ENCODE measurements around the gene ZHX3.

Gene ZHX3

DNA sequence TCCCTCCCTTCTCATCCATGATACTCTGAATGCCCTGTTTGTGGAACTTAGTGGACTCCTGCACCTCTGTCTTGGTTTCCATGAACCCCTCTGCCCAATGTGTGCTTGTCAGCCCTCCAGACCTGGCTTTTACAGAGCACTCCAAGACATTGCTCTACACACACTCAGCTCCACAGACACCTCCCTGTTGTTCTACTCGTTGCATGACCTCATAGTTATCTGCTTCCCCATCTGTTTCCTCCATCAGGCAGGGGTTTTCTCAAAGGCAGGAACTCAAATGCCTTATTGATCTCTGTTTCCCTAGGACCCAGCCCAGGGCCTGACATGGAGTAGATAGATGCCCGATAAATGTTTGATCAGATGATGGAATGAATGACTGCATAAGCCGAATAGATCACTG is 166.9 kb downstream of the ZHX3 start:
- DNase-seq (ENCODE audit: low spot score): no peak

DNA sequence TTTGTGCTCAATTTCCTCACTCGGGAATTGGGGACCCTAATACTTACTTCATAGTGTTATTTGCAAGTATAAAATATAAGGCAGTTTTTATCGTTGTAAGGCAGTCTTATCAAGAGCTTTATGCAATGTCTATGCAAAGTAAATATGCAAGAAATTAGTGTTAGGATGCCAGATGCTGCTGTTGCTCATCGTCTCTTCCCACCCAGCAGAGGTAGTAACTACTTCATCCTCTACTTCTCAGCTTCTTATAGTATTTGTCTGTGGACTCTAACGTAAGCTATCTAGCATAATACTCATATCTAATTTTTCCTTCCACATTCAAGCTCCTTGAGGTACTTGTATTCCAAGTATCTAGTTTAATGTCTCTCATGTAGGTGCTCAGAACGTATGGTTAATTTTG is 168.6 kb downstream of the ZHX3 start:
- no peak for DNase-seq (ENCODE audit: low spot score)

DNA sequence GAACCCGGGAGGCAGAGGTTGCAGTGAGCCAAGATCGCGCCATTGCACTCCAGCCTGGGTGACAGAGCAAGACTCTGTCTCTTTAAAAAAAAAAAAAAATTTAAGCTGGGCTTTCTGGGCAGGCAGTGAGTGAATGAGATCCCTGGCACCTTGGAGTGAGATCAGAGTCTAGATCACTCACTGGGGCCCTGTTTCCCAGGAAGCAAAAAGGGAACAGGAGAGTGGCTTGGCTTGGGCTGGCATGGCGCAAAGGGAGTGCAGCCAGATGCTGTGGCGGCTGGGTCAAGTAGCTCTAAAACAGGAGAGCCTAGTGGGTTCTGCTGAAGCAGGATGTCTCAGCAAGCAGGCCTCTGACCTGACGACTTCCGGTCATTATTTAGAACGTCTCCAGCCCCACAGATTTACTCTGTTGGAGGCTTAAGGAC is 169.8 kb downstream of the ZHX3 start:
- DNase-seq (ENCODE audit: low spot score): no peak

GRCh38 chr20:41145821-41146620 is 171.5 kb downstream of the ZHX3 start:
- DNase-seq (ENCODE audit: low spot score): no peak

GRCh38 chr20:41145317-41145716 is 172.2 kb downstream of the ZHX3 start:
- DNase-seq (ENCODE audit: low spot score): no peak

DNA sequence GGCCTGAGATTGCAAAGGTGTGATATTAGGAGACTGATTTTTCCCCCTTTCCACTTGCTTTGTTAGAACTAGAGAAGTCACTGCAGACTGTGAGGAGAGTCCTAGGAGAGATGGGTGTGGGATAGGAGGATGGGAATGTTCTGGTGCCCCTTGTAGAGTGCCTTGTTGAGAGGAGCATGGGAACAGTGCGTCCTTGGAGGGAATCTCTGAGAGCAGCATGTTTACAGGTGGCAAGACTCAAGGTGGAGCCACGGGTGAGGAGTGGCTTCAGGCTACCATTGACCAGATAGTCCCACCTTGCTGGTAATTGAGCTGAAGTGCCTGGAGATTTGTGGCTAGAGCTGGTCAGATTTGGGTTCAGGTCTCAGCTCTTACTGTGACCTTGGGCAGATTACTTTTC is 174.2 kb downstream of the ZHX3 start:
- no peak for DNase-seq (ENCODE audit: low spot score)

GRCh38 chr20:41142919-41143318 is 174.6 kb downstream of the ZHX3 start:
- no peak for DNase-seq (ENCODE audit: low spot score)

- no peak for DNase-seq (ENCODE audit: low spot score)
Measured at GRCh38 chr20:41142245-41142644, 175.3 kb downstream of the ZHX3 start.

DNA sequence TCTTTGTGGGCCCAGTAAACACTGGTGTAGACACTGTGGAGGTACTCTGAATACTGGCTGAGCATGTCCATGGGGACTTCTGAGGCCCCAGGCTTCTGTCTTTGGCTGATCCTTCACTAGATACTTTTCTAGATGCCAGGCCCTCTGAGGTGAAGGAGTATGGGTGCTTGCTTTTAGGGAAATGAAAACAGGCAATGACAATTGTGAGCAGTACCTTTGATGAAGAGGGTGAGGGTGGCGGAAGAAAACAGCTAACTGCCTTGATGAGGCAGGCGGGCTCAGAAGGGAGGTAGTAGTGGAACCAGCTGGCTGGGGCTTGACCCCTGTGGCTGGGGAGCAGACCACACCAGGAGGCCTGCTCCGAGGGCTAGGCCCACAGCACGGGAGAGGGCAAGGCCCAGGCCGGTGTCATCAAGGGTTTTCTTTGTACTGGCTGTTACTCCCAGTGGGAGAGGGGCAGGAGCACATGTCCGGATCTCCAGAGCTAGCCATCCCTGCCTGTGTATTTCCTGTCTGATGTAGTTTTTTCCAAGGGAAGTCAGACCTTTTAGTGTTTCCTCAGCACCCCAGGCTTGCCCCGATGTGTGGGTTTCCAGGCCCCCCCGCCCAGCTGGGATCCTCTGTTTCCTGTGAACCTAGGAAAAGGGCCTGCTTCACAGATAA is 176.2 kb downstream of the ZHX3 start:
- DNase-seq (ENCODE audit: low spot score): peak; percentile 67

DNA sequence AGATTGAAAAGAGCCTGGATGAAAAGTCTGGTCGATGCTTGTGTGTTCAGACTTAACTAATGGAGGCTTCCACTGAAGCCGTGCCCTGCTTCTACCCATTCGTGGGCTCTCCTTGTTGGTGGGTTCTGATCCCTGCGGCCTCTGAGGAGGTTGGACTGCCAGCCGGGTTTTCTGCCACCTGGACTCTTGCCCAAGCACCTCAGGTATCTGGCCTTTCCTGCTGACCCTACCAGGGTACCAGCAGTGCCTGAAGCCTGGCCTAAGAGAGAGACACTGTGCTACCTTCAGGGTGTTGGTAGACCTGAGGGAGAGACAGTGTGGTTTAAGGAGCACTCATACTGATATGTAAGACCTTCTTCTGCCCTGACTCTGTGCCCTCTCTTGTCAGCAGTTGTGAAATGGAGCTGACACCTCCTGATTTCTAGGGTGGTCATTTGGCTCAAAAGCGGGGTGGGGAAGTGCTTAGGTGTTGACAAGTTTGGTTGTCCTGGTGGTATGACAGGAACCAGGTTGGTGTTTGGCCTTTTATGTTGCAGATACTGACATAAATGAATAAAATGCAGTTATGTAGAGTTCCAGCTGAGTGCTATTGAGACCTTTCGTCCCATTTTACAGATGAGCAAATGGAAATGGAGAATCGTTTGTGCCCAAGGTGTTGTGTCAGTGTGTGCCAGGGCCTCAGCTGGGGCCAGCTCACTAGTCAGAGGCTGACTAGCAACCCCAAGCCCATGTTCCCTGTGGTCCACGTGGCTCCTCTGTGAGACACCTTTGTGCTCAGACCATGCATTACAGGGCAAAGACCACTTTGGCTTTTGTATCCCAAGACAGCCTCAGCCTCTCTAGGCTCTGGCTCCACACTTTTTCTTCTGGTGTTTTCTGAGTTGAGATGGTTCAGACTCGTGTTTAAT is 177.1 kb downstream of the ZHX3 start:
- no peak for DNase-seq (ENCODE audit: low spot score)

DNA sequence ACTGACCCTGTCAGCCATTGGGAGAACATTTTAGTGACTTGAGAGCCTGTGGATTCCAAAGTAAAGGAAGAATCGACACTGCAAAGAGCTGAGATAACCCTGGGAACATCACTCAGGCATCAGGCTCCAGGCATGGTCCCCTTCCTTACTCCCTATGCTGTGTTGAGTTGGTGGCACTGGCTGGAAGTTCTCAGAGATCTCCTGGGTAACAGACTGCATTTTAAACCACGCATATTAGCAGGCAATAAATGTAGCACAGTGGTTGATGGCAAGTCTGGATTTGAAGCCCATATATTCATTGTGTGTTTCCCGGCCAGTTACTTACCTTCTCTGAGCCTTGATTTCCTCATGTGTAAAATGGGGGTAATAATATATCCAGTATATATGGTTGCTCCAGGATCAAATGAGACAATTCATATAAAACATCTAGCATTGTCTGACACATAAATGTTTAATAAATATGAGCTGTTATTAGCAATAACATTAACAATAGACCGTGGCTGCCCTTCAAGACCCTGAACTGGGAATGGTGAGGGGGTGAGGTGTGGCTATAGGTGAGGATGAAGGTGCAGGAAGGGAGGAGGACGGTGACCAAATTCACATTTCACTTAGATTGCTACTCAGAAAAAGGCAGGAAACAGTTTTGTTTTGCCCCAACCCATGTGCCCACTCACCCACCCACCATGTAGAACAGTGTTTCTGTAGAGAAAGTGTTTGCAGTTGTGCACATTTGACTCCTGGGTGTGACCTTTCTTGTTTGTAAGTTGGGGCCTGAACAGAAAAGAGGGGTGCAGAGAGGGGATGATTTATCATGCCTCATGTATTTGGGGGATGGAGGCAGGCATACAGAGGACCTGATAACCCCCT is 178.1 kb downstream of the ZHX3 start:
- no peak for DNase-seq (ENCODE audit: low spot score)

- DNase-seq (ENCODE audit: low spot score): no peak
Measured at GRCh38 chr20:41138475-41139226, 178.9 kb downstream of the ZHX3 start.

- peak; percentile 54 for DNase-seq (ENCODE audit: low spot score)
Measured at GRCh38 chr20:41137614-41138474, 179.7 kb downstream of the ZHX3 start.

- DNase-seq (ENCODE audit: low spot score): peak; percentile 88
Measured at GRCh38 chr20:41136680-41137613, 180.6 kb downstream of the ZHX3 start, which contains the start of gene PLCG1. Gene PLCG1, plus strand, starts transcription at chr20:41137543. Its CDS starts 99 bp downstream, at chr20:41137642.

DNA sequence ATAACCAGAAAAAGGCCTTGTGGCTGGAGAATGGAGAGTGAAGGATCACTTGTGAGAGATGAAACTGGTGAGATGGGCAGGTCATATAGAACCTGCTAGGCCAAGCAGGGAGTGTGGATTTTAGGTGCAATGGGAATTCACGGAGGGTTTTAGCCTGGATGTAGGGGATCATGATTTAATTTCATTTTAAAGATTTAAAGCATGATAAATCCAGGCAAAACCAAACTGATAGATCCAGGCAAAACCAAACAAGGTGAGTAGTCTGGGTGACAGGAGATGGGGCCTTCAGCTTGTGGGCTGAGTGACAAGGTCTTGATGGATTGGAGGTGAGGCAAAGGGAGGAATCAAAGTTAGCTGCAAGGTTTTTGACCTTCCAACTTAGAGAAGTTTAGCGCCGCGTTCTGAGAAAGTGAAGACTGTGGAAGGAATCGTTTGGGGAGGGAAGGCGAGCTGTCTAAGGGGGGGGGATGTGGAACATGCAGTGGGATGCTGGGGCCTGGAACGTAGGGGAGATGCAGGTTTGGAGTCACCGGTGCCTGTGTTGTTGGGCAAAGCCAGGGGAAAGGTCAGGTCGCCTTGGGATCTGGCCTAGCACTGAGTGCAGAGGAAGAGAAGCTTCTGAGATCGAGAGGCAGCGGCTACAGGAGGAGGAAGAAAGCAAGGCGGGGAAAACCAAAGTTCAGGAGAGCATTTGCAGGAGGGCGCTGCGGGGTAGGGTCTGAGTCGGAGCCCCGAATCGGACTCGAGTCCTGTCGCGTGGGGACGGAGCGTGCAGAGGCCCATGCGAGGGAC is 181.4 kb downstream of the ZHX3 start:
- no peak for DNase-seq (ENCODE audit: low spot score)

DNA sequence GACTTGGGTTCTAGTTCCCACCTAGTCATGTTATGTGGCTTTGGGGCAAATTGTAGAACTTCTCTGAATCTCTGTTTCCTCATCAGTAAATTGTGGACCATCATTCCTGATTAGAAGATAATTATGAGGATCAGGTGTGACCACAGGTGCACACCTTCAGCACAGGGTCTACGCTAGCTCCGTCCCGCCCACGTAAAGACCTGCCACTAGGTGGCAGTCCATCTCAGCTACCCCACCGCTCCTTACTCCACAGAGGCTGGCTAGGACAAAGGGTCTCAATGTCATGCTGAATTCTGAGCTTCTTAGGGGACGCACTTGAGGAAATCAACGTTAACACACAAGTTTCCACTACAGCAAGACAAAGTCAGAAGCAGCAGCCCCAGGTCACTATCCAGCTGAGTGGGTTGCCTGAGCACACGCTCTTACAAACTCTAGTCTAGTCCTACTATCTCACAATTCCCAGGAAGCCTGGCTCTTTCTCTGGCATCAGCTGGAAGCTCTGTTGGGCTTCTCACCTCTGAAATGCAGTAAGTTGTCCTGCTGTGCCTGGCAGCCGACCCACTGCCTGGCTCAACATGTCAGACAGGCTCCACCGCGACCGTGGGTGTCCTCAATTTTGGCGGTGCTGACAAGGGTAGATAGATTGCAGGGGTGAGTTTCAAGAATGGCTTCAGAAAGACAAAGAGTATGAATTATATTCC is 182.2 kb downstream of the ZHX3 start:
- DNase-seq (ENCODE audit: low spot score): peak; percentile 72

Measured in SW480 (cell line).